Endothelial cell of umbilical vein (primary cell): ENCODE results near the gene ANKRD18B.
"Not testable (repeated sequence)": the region's sequence is repeated elsewhere in the genome, so short reads cannot be mapped to it uniquely, and the experiment has no call there.

Experiments
- EZH2 ChIP-seq: IDR thresholded peaks from 2 replicates; pipeline ENCODE4 v1.6.1; 2012; ENCODE audit warnings: borderline replicate concordance, low read depth, mild to moderate bottlenecking, moderate library complexity, low read length, inconsistent platforms; ENCODE audit not compliant: severe bottlenecking
- GATA2 ChIP-seq: IDR thresholded peaks from 2 replicates; pipeline ENCODE4 v1.7.0; 2011; ENCODE audit warnings: low read depth, mild to moderate bottlenecking, moderate library complexity, mixed read lengths, low read length; ENCODE audit not compliant: insufficient read length, insufficient read depth
- POLR2A ChIP-seq: IDR thresholded peaks from 2 replicates; pipeline ENCODE4 v1.6.1; 2012; ENCODE audit warnings: low read depth, mild to moderate bottlenecking, control low read depth, low read length
- POLR2AphosphoS5 ChIP-seq: IDR thresholded peaks from 2 replicates; pipeline ENCODE4 v1.6.1; 2012; ENCODE audit warnings: low read depth, mild to moderate bottlenecking, control low read depth, low read length, moderate library complexity; ENCODE audit not compliant: insufficient read depth
- TF ChIP-seq, protein P1 (sequence below), 2 donors: IDR thresholded peaks; 1 replicate in 1 of 2; 2 replicates in 1 of 2; pipeline ENCODE4 v1.5.1; 2011; ENCODE audit warnings: low read length in 2 of 2, mild to moderate bottlenecking in 2 of 2, moderate library complexity in 2 of 2, control low read depth in 1 of 2, inconsistent platforms in 1 of 2, low read depth in 1 of 2; ENCODE audit not compliant: insufficient read depth in 1 of 2; ENCODE audit errors: extremely low read depth in 1 of 2
- TF ChIP-seq, protein P2 (sequence below): IDR thresholded peaks from 2 replicates; pipeline ENCODE4 v1.6.1; 2011; ENCODE audit not compliant: insufficient read depth, insufficient read length

DNA sequence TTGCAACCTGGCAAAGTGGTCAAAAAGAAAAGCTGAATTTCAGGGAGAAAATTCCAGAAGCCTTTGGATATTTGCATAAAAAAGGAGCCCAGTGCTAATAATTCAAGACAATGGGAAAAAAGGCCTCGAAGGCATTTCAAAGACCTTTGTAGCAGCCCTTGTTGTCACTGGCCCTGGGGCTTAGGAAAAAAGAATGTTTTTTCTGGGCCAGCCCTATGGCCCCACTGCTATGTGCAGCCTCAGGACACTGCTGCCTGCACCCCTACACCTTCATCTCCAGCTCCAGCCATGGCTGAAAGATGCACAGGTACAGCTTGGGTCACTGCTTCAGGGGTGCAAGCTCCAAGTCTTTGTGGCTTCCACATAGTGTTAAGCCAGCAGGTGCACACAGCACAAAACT is 62.1 kb downstream of the ANKRD18B start:
- TF ChIP-seq, protein P1, sequence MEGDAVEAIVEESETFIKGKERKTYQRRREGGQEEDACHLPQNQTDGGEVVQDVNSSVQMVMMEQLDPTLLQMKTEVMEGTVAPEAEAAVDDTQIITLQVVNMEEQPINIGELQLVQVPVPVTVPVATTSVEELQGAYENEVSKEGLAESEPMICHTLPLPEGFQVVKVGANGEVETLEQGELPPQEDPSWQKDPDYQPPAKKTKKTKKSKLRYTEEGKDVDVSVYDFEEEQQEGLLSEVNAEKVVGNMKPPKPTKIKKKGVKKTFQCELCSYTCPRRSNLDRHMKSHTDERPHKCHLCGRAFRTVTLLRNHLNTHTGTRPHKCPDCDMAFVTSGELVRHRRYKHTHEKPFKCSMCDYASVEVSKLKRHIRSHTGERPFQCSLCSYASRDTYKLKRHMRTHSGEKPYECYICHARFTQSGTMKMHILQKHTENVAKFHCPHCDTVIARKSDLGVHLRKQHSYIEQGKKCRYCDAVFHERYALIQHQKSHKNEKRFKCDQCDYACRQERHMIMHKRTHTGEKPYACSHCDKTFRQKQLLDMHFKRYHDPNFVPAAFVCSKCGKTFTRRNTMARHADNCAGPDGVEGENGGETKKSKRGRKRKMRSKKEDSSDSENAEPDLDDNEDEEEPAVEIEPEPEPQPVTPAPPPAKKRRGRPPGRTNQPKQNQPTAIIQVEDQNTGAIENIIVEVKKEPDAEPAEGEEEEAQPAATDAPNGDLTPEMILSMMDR (IDR thresholded peaks at IDR 0.05; ENCODE audit: extremely low read depth in 1 of 2, insufficient read depth in 1 of 2, low read depth in 1 of 2, low read length in 2 of 2): not testable (repeated sequence)
- TF ChIP-seq, protein P2, sequence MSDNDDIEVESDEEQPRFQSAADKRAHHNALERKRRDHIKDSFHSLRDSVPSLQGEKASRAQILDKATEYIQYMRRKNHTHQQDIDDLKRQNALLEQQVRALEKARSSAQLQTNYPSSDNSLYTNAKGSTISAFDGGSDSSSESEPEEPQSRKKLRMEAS: not testable (repeated sequence)
- TF ChIP-seq EZH2, POLR2A, POLR2AphosphoS5, GATA2: not testable (repeated sequence)
